Heart right ventricle (tissue), 16 donors: Measurements from ENCODE around the gene MZT2B. TPM values are rescaled to one million over a fixed set of nuclear protein-coding genes. Genes with fewer than 3 reads are reported as not detected.
"Not testable (repeated sequence)": the region's sequence is repeated elsewhere in the genome, so short reads cannot be mapped to it uniquely, and the experiment has no call there.

Experiments used
- ATAC-seq, 8 donors: fragments of 200-7000 bp; cut with Tn5 transposase; one replicate each; pipeline ENCODE4 v1.9.1; 2020; ENCODE audit warnings: mild to moderate bottlenecking in 8 of 8, moderate library complexity in 8 of 8, moderate number of reproducible peaks in 1 of 8
- DNase-seq, 2 donors: peaks; one replicate each; pipeline ENCODE4 v3.0.0-alpha.2; 2020
- H3K27ac ChIP-seq, 10 donors: fragments of 200-600 bp; sonication (generic) in 2 of 10; one replicate each; pipeline versions ENCODE4 v1.5.0 to v1.8.0; 2020 to 2022; ENCODE audit warnings: mild to moderate bottlenecking in 3 of 10
- H3K27me3 ChIP-seq, 7 donors: fragments of 200-600 bp; one replicate each; pipeline ENCODE4 v1.8.0; 2021 to 2022; ENCODE audit warnings: mild to moderate bottlenecking in 2 of 7
- H3K36me3 ChIP-seq, 9 donors: fragments of 200-600 bp; sonication (generic) in 1 of 9; one replicate each; pipeline versions ENCODE4 v1.5.0 to v1.8.0; 2020 to 2022; ENCODE audit warnings: mild to moderate bottlenecking in 2 of 9
- H3K4me1 ChIP-seq, 9 donors: fragments of 200-600 bp; sonication (generic) in 1 of 9; one replicate each; pipeline versions ENCODE4 v1.5.0 to v1.8.0; 2020 to 2022; ENCODE audit warnings: mild to moderate bottlenecking in 4 of 9
- H3K4me3 ChIP-seq, 10 donors: fragments of 200-600 bp; sonication (generic) in 2 of 10; one replicate each; pipeline versions ENCODE4 v1.5.0 to v1.8.0; 2020 to 2022; ENCODE audit warnings: mild to moderate bottlenecking in 7 of 10, moderate library complexity in 2 of 10
- H3K9me3 ChIP-seq, 11 donors: fragments of 200-600 bp in 10 of 11; sonication (generic) in 2 of 11; one replicate each; pipeline versions ENCODE4 v1.5.0 to v1.8.0; 2013 to 2022; ENCODE audit warnings: mild to moderate bottlenecking in 2 of 11, control low read depth in 1 of 11, moderate library complexity in 1 of 11
- WGBS, 2 donors: extraction: QIAGEN DNeasy Blood & Tissue Kit; methylation state at CpG; one replicate each; pipeline ENCODE4 v1.1.7; 2013; ENCODE audit warnings: inconsistent platforms in 1 of 2; 5-methylcytosine and 5-hydroxymethylcytosine counted together
- intact Hi-C, 10 donors: fragments of 100-400 bp; cut with DNase I; formaldehyde crosslinking; loops; one replicate each; pipeline versions ENCODE4 v1.11.1 to v1.14.2; 2022
- polyA plus RNA-seq, 2 donors: library from polyadenylated mRNA; stranded (reverse); fragments of 200-250 nt; gene quantifications; one replicate each; pipeline ENCODE4 v1.2.3, GENCODE V29; 2013
- total RNA-seq, 10 donors: library from RNA; stranded (reverse); fragmentation: NEBNext Ultra II Directional in 3 of 10; extraction: Animal tissue kit (Norgen Biotek cat#: 25700) in 3 of 10; gene quantifications; one replicate each; pipeline versions ENCODE4 v1.2.1 to v1.2.4, GENCODE V29; 2021 to 2023
- TF ChIP-seq, protein P1 (sequence below), 9 donors: fragments of 200-600 bp; sonication (generic) in 2 of 9; IDR thresholded peaks; one replicate each; pipeline versions ENCODE4 v1.5.0 to v1.8.0; 2021 to 2022; ENCODE audit warnings: antibody characterized with exemption in 9 of 9, mild to moderate bottlenecking in 5 of 9, moderate library complexity in 1 of 9
- donor health status: Arrhythmogenic right ventricular cardiomyopathy.
- donor health status: ischemic (EF 13 %, LVEDD 7.1; RV severe dilation, severe dysfunction).
- donor health status: healthy with polysubstance abuse.
- donor health status: DM: no; HTN: yes; CAD: no.
- donor health status: DM: no; HTN: no; CAD: no.
- donor health status: ischemic (EF 25% LVEDD 6.9; RV normal size, moderate dysfunction).
- donor health status: ischemic (EF 25% LVEDD 5.7; RV mildly dilated, moderate dysfunction).
- donor health status: healthy.
- donor health status: DM: yes; HTN: yes; CAD: no.
- donor health status: Ischemic cardiomyopathy.
- donor health status: ischemic (EF 35%, LVEDD 5.7; RV mildly dilated, moderate dysfunction).
- donor health status: nonischemic (EF 11% LVEDD 7.7; RV severe dilation, severe dysfunction).
- donor health status: DM: yes; HTN: yes; CAD: no.
- donor health status: PGD.
- donor health status: ischemic (EF 29% LVEDD 5.4; RV normal size, mild dysfunction).
- donor health status: nonischemic (EF 23%, LVEDD 6.1; RV moderate dilation, normal function).

MZT2B gene
- total and polyA plus RNA-seq, 12 donors, result 297 to 911 (median 420) TPM

GRCh38 chr2:130158631-130159030 lies 23.4 kb upstream of the MZT2B start:
- H3K27ac ChIP-seq, result no peak overlapping the region
- H3K4me3 ChIP-seq, result no peak overlapping the region
- H3K36me3 ChIP-seq, result peaks cover 0 to 65% (median 10%) of the 10 kb centered on the region in 9 donors
- no peaks in the 10 kb centered on the region for H3K9me3 ChIP-seq
- TF ChIP-seq, protein P1, sequence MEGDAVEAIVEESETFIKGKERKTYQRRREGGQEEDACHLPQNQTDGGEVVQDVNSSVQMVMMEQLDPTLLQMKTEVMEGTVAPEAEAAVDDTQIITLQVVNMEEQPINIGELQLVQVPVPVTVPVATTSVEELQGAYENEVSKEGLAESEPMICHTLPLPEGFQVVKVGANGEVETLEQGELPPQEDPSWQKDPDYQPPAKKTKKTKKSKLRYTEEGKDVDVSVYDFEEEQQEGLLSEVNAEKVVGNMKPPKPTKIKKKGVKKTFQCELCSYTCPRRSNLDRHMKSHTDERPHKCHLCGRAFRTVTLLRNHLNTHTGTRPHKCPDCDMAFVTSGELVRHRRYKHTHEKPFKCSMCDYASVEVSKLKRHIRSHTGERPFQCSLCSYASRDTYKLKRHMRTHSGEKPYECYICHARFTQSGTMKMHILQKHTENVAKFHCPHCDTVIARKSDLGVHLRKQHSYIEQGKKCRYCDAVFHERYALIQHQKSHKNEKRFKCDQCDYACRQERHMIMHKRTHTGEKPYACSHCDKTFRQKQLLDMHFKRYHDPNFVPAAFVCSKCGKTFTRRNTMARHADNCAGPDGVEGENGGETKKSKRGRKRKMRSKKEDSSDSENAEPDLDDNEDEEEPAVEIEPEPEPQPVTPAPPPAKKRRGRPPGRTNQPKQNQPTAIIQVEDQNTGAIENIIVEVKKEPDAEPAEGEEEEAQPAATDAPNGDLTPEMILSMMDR (IDR thresholded peaks at IDR 0.05), result no peak
- no peaks in the 10 kb centered on the region for H3K27me3 ChIP-seq
- 91 to 92% methylated on average over 9 of the region's 9 CpGs for WGBS, 2 donors
- H3K4me1 ChIP-seq, result peaks cover 0 to 2% (median 0%) of the 10 kb centered on the region in 9 donors
- intact Hi-C loops, result loop anchor here in 6 of 10 donors (5.0 to 10.0 kb wide), 3 partner anchors 174 to 179 kb away; no protein-coding TSS in a partner anchor
- ATAC-seq (no peak), DNase-seq (no peak)

DNA sequence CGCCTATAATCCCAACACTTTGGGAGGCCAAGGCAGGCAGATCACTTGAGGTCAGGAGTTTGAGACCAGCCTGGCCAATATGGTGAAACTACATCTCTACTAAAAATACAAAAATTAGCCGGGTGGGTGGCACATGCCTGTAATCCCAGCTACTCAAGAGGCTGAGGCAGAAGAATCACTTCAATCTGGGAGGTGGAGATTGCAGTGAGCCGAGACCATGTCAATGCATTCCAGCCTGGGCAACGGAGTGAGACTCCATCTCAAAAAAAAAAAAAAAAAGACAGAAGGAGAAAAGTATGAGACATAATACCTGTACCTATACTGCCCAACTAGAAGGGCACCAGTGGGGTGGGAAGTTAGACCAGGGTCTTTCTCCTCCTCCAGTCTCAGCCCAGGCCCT lies 22.7 kb upstream of the MZT2B start:
- ATAC-seq, H3K4me1 ChIP-seq, H3K9me3 ChIP-seq, DNase-seq, H3K27me3 ChIP-seq, H3K4me3 ChIP-seq, H3K27ac ChIP-seq: not testable (repeated sequence)
- H3K36me3 ChIP-seq, result peaks cover 0 to 65% (median 17%) of the 10 kb centered on the region in 9 donors
- intact Hi-C loops, result loop anchor here in 6 of 10 donors (5.0 to 10.0 kb wide), 3 partner anchors 173 to 178 kb away; no protein-coding TSS in a partner anchor
- WGBS, 2 donors, result 94 to 98% methylated on average over 4 of the region's 4 CpGs

DNA sequence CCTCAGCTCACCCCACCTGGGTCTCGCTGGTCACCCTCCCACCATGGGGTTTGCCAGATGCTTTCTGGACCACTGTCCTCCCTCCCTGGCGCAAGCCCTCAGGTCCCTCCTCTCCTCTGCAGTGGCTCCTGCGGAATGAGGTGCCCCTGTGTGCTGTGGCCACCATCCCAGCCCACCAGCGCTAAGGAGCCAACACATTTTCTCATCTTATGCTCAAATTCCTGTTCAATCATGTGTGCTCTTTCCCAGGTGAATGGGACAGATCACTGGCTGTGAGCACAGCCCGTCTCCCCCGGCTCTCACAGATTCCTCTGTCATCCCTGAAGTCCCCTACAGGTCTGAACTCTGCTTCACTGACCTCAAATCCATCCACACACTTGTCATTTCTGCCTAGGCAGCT lies 21.9 kb upstream of the MZT2B start:
- peaks cover 0 to 65% (median 19%) of the 10 kb centered on the region in 9 donors for H3K36me3 ChIP-seq
- 95 to 97% methylated on average over 6 of the region's 6 CpGs for WGBS, 2 donors

GRCh38 chr2:130160838-130161705 lies 21.0 kb upstream of the MZT2B start:
- peak; percentile 42 to 57 for DNase-seq
- H3K36me3 ChIP-seq, result peaks cover 0 to 72% (median 29%) of the 10 kb centered on the region in 9 donors
- TF ChIP-seq, protein P1 (IDR thresholded peaks at IDR 0.05), result peak in 2 of 9 donors; percentile 8 to 18
- H3K9me3 ChIP-seq, H3K4me3 ChIP-seq, H3K27me3 ChIP-seq, H3K4me1 ChIP-seq, intact Hi-C loops: not testable (repeated sequence)
- 72 to 75% methylated on average over 25 of the region's 25 CpGs for whole genome bisulfite sequencing, 2 donors
- H3K27ac ChIP-seq, result peak overlapping the region in 6 of 10 donors; percentile 5 to 63 (median 58)
- peak; percentile 69 to 90 (median 79) for ATAC-seq

More for the DNA sequence above, 21.9 kb upstream of the MZT2B start:
- peak overlapping the region in 4 of 10 donors; percentile 7 to 43 (median 20) for H3K27ac ChIP-seq
- no peak overlapping the region for H3K4me3 ChIP-seq
- H3K9me3 ChIP-seq, result no peaks in the 10 kb centered on the region
- no peaks in the 10 kb centered on the region for H3K27me3 ChIP-seq
- TF ChIP-seq, protein P1 (IDR thresholded peaks at IDR 0.05), result no peak
- ATAC-seq, result no peak
- intact Hi-C loops, result no loop called here
- no peak for DNase-seq
- peaks cover 0 to 2% (median 0%) of the 10 kb centered on the region in 9 donors for H3K4me1 ChIP-seq

DNA sequence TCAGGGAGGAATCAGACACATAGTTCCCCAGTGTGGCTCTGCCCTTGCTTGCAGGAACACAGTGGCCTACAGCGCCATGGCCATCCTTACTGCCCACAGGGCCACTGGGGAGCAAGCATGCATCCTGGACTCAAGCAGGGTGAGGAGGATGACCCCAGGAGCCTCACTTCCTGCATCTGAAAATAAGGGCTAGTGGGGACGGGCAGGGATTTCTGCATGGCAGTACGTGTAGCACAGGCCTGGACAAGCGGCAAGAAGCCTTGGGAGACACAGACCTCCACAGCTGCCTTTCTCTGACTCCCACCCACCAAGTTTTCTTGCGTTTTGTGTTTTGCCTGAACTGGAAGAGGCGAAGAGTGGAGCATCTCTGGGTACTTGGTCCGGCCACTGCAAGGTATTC lies 19.6 kb upstream of the MZT2B start:
- DNase-seq, H3K4me1 ChIP-seq, H3K9me3 ChIP-seq, H3K27ac ChIP-seq, ATAC-seq, H3K27me3 ChIP-seq, intact Hi-C loops, H3K4me3 ChIP-seq: not testable (repeated sequence)
- 90 to 94% methylated on average over 6 to 7 of the region's 7 CpGs for WGBS, 2 donors
- H3K36me3 ChIP-seq, result peaks cover 0 to 85% (median 35%) of the 10 kb centered on the region in 9 donors
